HepG2 (cell line): ENCODE results near the gene DHRS12. TPM values are rescaled to one million over a fixed set of nuclear protein-coding genes. Genes with fewer than 3 reads are reported as not detected.

ENCODE experiments used
- ATAC-seq: fragments of 200-7000 bp; cut with Tn5 transposase; 3 replicates; pipeline ENCODE4 v1.9.1; 2020; ENCODE audit warnings: mild to moderate bottlenecking, moderate library complexity
- BruUV-seq: library from RNA; stranded (reverse); fragments of 400-500 nt; replicated peaks from 2 replicates; lab custom pipeline; 2021; lab: Mats Ljungman, UMichigan
- CTCF ChIA-PET: fragments of 300-600 bp; formaldehyde crosslinking; extraction: SDS; loops from one replicate; lab custom pipeline; 2021; ENCODE audit warnings: low total read pairs, inconsistent platforms, low intra/inter-chr PET ratio; lab: Yijun Ruan, JAX
- POLR2A ChIA-PET: fragments of 350-600 bp; sonication (Branson Sonifier 250); formaldehyde crosslinking; loops from one replicate; lab custom pipeline; 2020; ENCODE audit warnings: antibody characterized with exemption, inconsistent platforms; lab: Yijun Ruan, JAX
- DNase-seq: peaks from one replicate; pipeline ENCODE4 v3.0.0-alpha.2; 2015; ENCODE audit warnings: low spot score
- FAIRE-seq: peaks from 3 replicates; lab custom pipeline; 2011; peaks lifted over from hg19 to GRCh38; lab: Jason Lieb, UNC
- H2AFZ ChIP-seq: one replicate; pipeline ENCODE4 v1.6.1; 2011; ENCODE audit warnings: low read length, inconsistent platforms
- H3K27ac ChIP-seq: fragments of 300-600 bp; 3 replicates; pipeline ENCODE4 v1.8.0; 2011; ENCODE audit warnings: mixed run types, mild to moderate bottlenecking, mixed read lengths, low read length, inconsistent platforms; ENCODE audit not compliant: insufficient read depth; ENCODE audit errors: extremely low read length
- H3K27me3 ChIP-seq, 2 experiments: fragments of 200-600 bp in 1 of 2; 2 replicates in 1 of 2; 3 replicates in 1 of 2; pipeline versions ENCODE4 v1.6.0 to v1.8.0; 2011; ENCODE audit warnings: low read length in 2 of 2, mild to moderate bottlenecking in 2 of 2, moderate library complexity in 2 of 2, inconsistent platforms in 1 of 2; ENCODE audit not compliant: insufficient read depth in 2 of 2, control insufficient read depth in 1 of 2
- H3K36me3 ChIP-seq, 2 experiments: fragments of 200-600 bp in 1 of 2; replicated peaks in 1 of 2; 2 replicates in 1 of 2; 3 replicates in 1 of 2; pipeline versions ENCODE4 v1.5.1 to v1.8.0; 2011; ENCODE audit warnings: low read length in 2 of 2, inconsistent platforms in 1 of 2; ENCODE audit not compliant: insufficient read depth in 2 of 2, control insufficient read depth in 1 of 2
- H3K4me1 ChIP-seq: 2 replicates; pipeline ENCODE4 v1.5.1; 2012; ENCODE audit warnings: low read length, inconsistent platforms; ENCODE audit not compliant: insufficient read depth
- H3K4me2 ChIP-seq: 2 replicates; pipeline ENCODE4 v1.6.0; 2011; ENCODE audit warnings: low read depth, low read length, inconsistent platforms
- H3K4me3 ChIP-seq, 3 experiments: fragments of 200-600 bp in 1 of 3; sonication (generic), shearing (Covaris generic) in 1 of 3; replicated peaks in 1 of 3; 2 replicates each; pipeline ENCODE4 v1.5.1; 2011 to 2016; ENCODE audit warnings: low read length in 3 of 3, inconsistent platforms in 2 of 3, low read depth in 2 of 3, mild to moderate bottlenecking in 2 of 3, control low read depth in 1 of 3, mixed read lengths in 1 of 3; ENCODE audit not compliant: insufficient read depth in 1 of 3
- H3K79me2 ChIP-seq: one replicate; pipeline ENCODE4 v1.6.1; 2011; ENCODE audit warnings: low read length, inconsistent platforms; ENCODE audit not compliant: insufficient read depth
- H3K9ac ChIP-seq: 2 replicates; pipeline ENCODE4 v1.6.0; 2011; ENCODE audit warnings: mild to moderate bottlenecking, low read depth, low read length, inconsistent platforms; ENCODE audit not compliant: insufficient read depth
- H3K9me3 ChIP-seq: 2 replicates; pipeline ENCODE4 v1.5.1; 2012; ENCODE audit warnings: mild to moderate bottlenecking, low read length
- H4K20me1 ChIP-seq: 2 replicates; pipeline ENCODE4 v1.6.0; 2011; ENCODE audit warnings: inconsistent platforms, mild to moderate bottlenecking, low read length, moderate library complexity; ENCODE audit not compliant: insufficient read depth
- FOXP1 ChIP-seq, 2 experiments: fragments of 450-650 bp in 1 of 2; IDR thresholded peaks; 2 replicates each; pipeline ENCODE4 v1.6.1; 2017 to 2018; ENCODE audit warnings: antibody characterized with exemption in 1 of 2
- NPAS2 ChIP-seq: sonication (generic); formaldehyde crosslinking; IDR thresholded peaks from 2 replicates; pipeline ENCODE4 v1.8.0; 2022; ENCODE audit warnings: mild to moderate bottlenecking, missing genetic modification reagents, borderline replicate concordance
- TEAD3 ChIP-seq: optimal IDR thresholded peaks from 2 replicates; pipeline ENCODE3; 2016; ENCODE audit warnings: borderline replicate concordance
- ZNF563 ChIP-seq: sonication (generic); formaldehyde crosslinking; IDR thresholded peaks from 2 replicates; pipeline ENCODE4 v1.8.0; 2022; ENCODE audit warnings: mild to moderate bottlenecking, moderate library complexity, missing genetic modification reagents
- ZNF768 ChIP-seq: sonication (generic); formaldehyde crosslinking; IDR thresholded peaks from 2 replicates; pipeline ENCODE4 v1.4.0; 2020; ENCODE audit warnings: missing genetic modification reagents
- ZNF883 ChIP-seq: sonication (generic); formaldehyde crosslinking; IDR thresholded peaks from 2 replicates; pipeline ENCODE4 v1.5.1; 2020; ENCODE audit warnings: mild to moderate bottlenecking, missing genetic modification reagents; ENCODE audit errors: not compliant biosample characterization
- WGBS: methylation state at CpG from one replicate; pipeline ENCODE4 v1.1.6; 2017; ENCODE audit warnings: low lambda C conversion rate; 5-methylcytosine and 5-hydroxymethylcytosine counted together
- in situ Hi-C: cut with HindIII; loops from 2 replicates; pipeline ENCODE4 v1.10.0; 2017; ENCODE audit warnings: low pct_unique_long_range_greater_than_20kb; ENCODE audit not compliant: extremely low pct_ligation_motif_present
- intact Hi-C: fragments of 100-400 bp; cut with micrococcal nuclease; formaldehyde crosslinking; loops from one replicate; pipeline ENCODE4 v1.10.0; 2022; ENCODE audit not compliant: unreplicated experiment
- polyA plus RNA-seq, 8 experiments: library from polyadenylated mRNA; depleted of rRNA in 3 of 8; stranded (reverse) in 7 of 8; unstranded in 1 of 8; fragments of >200 nt; fragmentation: Illumina TruSeq in 4 of 8; extraction: Trizol in 4 of 8; gene quantifications; 2 replicates each; pipeline versions ENCODE4 v1.2.1 to v1.2.3, GENCODE V29; 2011 to 2016; ENCODE audit warnings: low read depth in 4 of 8, missing spikeins in 1 of 8, mixed read lengths in 1 of 8; ENCODE audit not compliant: insufficient read depth in 1 of 8
- total RNA-seq, 5 experiments: library from RNA; depleted of rRNA; stranded (reverse); fragments of >200 nt; fragmentation: Illumina TruSeq; extraction: Trizol; gene quantifications; 2 replicates each; pipeline ENCODE4 v1.2.3, GENCODE V29; 2016; ENCODE audit warnings: low read depth in 1 of 5
- TF ChIP-seq, protein P1 (sequence below): sonication (generic); formaldehyde crosslinking; conservative IDR thresholded peaks from 2 replicates; pipeline ENCODE4 v1.8.0; 2022; ENCODE audit warnings: missing genetic modification reagents
- TF ChIP-seq, protein P2 (sequence below): sonication (generic); formaldehyde crosslinking; conservative IDR thresholded peaks from 2 replicates; pipeline ENCODE4 v1.4.0; 2020; ENCODE audit warnings: mild to moderate bottlenecking, missing genetic modification reagents, moderate library complexity
- TF ChIP-seq, protein P3 (sequence below): sonication (generic); formaldehyde crosslinking; IDR thresholded peaks from 2 replicates; pipeline ENCODE4 v1.4.0; 2020; ENCODE audit warnings: mild to moderate bottlenecking, missing genetic modification reagents

The DHRS12 gene
- total and polyA plus RNA-seq, 2 of the 13 experiments (the other 11 are each of a cell fraction or from before 2014, with no cell fraction given): 7.2 to 8.4 TPM

DNA sequence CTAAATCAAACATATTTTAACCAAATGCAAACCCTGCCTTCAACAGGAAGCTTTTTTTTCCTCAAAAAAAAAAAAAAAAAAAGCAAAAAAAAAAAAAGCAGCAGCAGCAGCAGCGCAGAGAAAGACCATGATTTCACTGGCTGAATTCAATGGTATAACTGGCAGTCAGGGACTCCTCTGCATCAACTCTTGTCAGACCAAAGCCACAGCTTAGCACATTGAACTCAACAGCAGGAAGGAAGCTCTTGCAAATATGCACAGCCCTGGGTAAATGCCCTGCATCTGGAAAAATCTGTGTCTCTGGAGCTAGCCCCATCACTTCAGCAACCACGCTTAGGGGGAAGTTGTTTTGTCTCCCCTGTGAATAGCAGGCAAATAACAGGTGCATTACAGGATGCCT, 17.6 kb upstream of the DHRS12 start:
- Histone ChIP-seq H2AFZ (no peak overlapping the region), H3K4me1 (no peaks in the 10 kb centered on the region), H3K4me3 (no peak overlapping the region), H3K4me2 (no peak overlapping the region), H3K36me3 (no peaks in the 10 kb centered on the region), H3K9ac (no peak overlapping the region), H3K9me3 (no peaks in the 10 kb centered on the region), H4K20me1 (no peaks in the 10 kb centered on the region), H3K27ac (no peak overlapping the region), H3K79me2 (no peaks in the 10 kb centered on the region)
- ChIA-PET CTCF (no interaction called here), POLR2A (no interaction called here)
- intact Hi-C loops: no loop called here
- BruUV-seq: no TSS peak
- no peak for FAIRE-seq
- no peak for ATAC-seq
- in situ Hi-C loops: no loop called here
- TF ChIP-seq FOXP1 (IDR thresholded peaks at IDR 0.05) (no peak), FOXP1 (CRISPR knock-in tag; IDR thresholded peaks at IDR 0.05) (no peak), ZNF768 (CRISPR knock-in tag) (no peak), NPAS2 (CRISPR knock-in tag) (no peak), ZNF883 (CRISPR knock-in tag) (no peak), ZNF563 (CRISPR knock-in tag) (no peak), TEAD3 (no peak)
- TF ChIP-seq, protein P1, sequence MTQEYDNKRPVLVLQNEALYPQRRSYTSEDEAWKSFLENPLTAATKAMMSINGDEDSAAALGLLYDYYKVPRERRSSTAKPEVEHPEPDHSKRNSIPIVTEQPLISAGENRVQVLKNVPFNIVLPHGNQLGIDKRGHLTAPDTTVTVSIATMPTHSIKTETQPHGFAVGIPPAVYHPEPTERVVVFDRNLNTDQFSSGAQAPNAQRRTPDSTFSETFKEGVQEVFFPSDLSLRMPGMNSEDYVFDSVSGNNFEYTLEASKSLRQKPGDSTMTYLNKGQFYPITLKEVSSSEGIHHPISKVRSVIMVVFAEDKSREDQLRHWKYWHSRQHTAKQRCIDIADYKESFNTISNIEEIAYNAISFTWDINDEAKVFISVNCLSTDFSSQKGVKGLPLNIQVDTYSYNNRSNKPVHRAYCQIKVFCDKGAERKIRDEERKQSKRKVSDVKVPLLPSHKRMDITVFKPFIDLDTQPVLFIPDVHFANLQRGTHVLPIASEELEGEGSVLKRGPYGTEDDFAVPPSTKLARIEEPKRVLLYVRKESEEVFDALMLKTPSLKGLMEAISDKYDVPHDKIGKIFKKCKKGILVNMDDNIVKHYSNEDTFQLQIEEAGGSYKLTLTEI (CRISPR knock-in tag): no peak
- TF ChIP-seq, protein P2, sequence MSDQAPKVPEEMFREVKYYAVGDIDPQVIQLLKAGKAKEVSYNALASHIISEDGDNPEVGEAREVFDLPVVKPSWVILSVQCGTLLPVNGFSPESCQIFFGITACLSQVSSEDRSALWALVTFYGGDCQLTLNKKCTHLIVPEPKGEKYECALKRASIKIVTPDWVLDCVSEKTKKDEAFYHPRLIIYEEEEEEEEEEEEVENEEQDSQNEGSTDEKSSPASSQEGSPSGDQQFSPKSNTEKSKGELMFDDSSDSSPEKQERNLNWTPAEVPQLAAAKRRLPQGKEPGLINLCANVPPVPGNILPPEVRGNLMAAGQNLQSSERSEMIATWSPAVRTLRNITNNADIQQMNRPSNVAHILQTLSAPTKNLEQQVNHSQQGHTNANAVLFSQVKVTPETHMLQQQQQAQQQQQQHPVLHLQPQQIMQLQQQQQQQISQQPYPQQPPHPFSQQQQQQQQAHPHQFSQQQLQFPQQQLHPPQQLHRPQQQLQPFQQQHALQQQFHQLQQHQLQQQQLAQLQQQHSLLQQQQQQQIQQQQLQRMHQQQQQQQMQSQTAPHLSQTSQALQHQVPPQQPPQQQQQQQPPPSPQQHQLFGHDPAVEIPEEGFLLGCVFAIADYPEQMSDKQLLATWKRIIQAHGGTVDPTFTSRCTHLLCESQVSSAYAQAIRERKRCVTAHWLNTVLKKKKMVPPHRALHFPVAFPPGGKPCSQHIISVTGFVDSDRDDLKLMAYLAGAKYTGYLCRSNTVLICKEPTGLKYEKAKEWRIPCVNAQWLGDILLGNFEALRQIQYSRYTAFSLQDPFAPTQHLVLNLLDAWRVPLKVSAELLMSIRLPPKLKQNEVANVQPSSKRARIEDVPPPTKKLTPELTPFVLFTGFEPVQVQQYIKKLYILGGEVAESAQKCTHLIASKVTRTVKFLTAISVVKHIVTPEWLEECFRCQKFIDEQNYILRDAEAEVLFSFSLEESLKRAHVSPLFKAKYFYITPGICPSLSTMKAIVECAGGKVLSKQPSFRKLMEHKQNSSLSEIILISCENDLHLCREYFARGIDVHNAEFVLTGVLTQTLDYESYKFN (CRISPR knock-in tag): no peak
- TF ChIP-seq, protein P3, sequence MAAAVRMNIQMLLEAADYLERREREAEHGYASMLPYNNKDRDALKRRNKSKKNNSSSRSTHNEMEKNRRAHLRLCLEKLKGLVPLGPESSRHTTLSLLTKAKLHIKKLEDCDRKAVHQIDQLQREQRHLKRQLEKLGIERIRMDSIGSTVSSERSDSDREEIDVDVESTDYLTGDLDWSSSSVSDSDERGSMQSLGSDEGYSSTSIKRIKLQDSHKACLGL (CRISPR knock-in tag): no peak
- TF ChIP-seq, all 625 proteins: peak for 0
- DNase-seq: no peak
- no peaks in the 10 kb centered on the region for H3K27me3 ChIP-seq
- WGBS: 88% methylated on average over 2 of the region's 2 CpGs
